ENCODE measurements around the gene TMEM26. TPM values are rescaled to one million over a fixed set of nuclear protein-coding genes. Genes with fewer than 3 reads are reported as not detected.

The TMEM26 gene
- total RNA-seq, 1 experiment from 2014 or later: not detected

DNA sequence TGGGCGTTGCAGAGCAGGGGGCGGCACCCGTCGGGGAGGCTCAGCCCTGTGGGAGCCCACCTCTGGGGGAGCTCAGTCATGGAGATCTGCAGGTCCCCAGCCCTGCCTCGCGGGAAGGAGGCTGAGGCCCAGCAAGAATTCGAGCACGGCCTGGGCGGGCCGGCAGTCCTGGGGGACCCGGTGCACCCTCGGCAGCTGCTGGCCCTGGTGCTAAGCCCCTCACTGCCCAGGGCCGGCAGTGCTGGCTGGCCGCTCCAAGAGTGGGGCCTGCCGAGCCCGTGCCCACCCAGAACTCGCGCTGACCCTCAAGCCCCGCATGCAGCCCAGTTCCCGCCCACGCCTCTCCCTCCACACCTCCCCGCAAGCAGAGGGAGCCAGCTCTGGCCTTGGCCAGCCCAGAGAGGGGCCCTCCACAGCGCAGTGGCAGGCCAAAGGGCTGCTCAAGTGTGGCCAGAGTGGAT is 76.2 kb downstream of the TMEM26 start:
- in situ Hi-C loops (cut with HindIII; ENCODE audit: low pct_unique_long_range_greater_than_20kb, low sequenced_read_pairs): no loop called here
- DNase-seq (ENCODE audit: low read depth, low spot score): no peak

- in situ Hi-C loops (cut with HindIII; ENCODE audit: low pct_unique_long_range_greater_than_20kb, low sequenced_read_pairs): no loop called here
- DNase-seq (ENCODE audit: low read depth, low spot score): no peak
Measured at GRCh38 chr10:61376377-61376776, 76.8 kb downstream of the TMEM26 start.

GRCh38 chr10:61366365-61366764 is 86.8 kb downstream of the TMEM26 start:
- in situ Hi-C loops (cut with HindIII; ENCODE audit: low pct_unique_long_range_greater_than_20kb, low sequenced_read_pairs): no loop called here
- no peak for DNase-seq (ENCODE audit: low read depth, low spot score)

- in situ Hi-C loops (cut with HindIII; ENCODE audit: low pct_unique_long_range_greater_than_20kb, low sequenced_read_pairs): no loop called here
- DNase-seq (ENCODE audit: low read depth, low spot score): no peak
Measured at GRCh38 chr10:61364619-61365018, 88.6 kb downstream of the TMEM26 start.

GRCh38 chr10:61363006-61363405 is 90.2 kb downstream of the TMEM26 start:
- in situ Hi-C loops (cut with HindIII; ENCODE audit: low pct_unique_long_range_greater_than_20kb, low sequenced_read_pairs): no loop called here
- peak; percentile 29 for DNase-seq (ENCODE audit: low read depth, low spot score)

DNA sequence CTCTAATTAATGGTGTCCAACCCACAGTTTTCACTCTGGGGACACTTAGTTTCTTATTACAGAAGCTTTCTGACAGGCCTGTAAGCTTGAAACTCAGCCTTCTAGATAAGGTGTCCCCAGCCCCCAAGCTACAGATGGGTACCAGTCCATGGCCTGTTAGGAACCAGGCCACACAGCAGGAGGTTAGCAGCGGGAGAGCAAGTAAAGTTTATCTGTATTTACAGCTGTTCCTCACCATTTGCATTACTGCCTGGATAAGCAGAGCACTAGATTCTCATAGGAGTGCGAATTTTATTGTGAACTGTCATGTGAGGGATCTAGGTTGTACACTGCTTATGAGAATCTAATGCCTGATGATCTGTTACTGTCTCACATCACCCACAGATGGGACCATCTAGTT is 93.7 kb downstream of the TMEM26 start:
- in situ Hi-C loops (cut with HindIII; ENCODE audit: low pct_unique_long_range_greater_than_20kb, low sequenced_read_pairs): no loop called here
- no peak for DNase-seq (ENCODE audit: low read depth, low spot score)

- in situ Hi-C loops (cut with HindIII; ENCODE audit: low pct_unique_long_range_greater_than_20kb, low sequenced_read_pairs): no loop called here
- DNase-seq (ENCODE audit: low read depth, low spot score): no peak
Measured at GRCh38 chr10:61357687-61358086, 95.5 kb downstream of the TMEM26 start.

Other genes starting within 250 kb of the TMEM26 start
- 0.40 and 0.53 TPM in 2 replicates for gene CABCOCO1, start 209.5 kb upstream of the TMEM26 start, total RNA-seq (2014; rRNA removed; shearing (Covaris generic))

Measured in SK-MEL-5 (cell line).